ENCODE data around the gene APOA1.

Gene APOA1

GRCh38 chr11:116833816-116834534, 3.4 kb downstream of the APOA1 start:
- DNase-seq (ENCODE audit: low spot score), result peak; percentile 15

DNA sequence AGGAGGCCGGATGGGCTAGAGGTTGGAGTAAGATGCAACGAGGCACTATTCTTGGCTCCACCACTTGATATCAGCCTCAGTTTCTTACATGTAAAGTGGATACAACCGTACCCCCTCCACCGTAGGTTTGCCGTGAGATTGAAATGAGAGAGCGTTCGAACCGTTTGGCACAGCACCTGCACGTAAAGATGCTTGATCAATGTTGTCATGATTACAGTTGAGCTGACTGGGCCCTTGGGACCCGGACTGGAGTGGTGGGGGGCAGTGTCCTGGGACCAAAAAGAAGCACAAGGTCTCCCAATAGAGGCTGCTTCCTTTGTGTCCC, 4.0 kb downstream of the APOA1 start:
- peak; percentile 38 for DNase-seq (ENCODE audit: low spot score)

DNA sequence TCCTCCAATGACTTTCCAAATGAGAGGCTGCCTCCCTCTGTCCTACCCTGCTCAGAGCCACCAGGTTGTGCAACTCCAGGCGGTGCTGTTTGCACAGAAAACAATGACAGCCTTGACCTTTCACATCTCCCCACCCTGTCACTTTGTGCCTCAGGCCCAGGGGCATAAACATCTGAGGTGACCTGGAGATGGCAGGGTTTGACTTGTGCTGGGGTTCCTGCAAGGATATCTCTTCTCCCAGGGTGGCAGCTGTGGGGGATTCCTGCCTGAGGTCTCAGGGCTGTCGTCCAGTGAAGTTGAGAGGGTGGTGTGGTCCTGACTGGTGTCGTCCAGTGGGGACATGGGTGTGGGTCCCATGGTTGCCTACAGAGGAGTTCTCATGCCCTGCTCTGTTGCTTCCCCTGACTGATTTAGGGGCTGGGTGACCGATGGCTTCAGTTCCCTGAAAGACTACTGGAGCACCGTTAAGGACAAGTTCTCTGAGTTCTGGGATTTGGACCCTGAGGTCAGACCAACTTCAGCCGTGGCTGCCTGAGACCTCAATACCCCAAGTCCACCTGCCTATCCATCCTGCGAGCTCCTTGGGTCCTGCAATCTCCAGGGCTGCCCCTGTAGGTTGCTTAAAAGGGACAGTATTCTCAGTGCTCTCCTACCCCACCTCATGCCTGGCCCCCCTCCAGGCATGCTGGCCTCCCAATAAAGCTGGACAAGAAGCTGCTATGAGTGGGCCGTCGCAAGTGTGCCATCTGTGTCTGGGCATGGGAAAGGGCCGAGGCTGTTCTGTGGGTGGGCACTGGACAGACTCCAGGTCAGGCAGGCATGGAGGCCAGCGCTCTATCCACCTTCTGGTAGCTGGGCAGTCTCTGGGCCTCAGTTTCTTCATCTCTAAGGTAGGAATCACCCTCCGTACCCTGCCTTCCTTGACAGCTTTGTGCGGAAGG, 4.8 kb downstream of the APOA1 start:
- DNase-seq (ENCODE audit: low spot score), result no peak

DNA sequence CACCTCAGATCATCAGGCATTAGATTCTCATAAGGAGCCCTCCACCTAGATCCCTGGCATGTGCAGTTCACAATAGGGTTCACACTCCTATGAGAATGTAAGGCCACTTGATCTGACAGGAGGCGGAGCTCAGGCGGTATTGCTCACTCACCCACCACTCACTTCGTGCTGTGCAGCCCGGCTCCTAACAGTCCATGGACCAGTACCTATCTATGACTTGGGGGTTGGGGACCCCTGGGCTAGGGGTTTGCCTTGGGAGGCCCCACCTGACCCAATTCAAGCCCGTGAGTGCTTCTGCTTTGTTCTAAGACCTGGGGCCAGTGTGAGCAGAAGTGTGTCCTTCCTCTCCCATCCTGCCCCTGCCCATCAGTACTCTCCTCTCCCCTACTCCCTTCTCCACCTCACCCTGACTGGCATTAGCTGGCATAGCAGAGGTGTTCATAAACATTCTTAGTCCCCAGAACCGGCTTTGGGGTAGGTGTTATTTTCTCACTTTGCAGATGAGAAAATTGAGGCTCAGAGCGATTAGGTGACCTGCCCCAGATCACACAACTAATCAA, 5.6 kb downstream of the APOA1 start:
- DNase-seq (ENCODE audit: low spot score), result no peak

DNA sequence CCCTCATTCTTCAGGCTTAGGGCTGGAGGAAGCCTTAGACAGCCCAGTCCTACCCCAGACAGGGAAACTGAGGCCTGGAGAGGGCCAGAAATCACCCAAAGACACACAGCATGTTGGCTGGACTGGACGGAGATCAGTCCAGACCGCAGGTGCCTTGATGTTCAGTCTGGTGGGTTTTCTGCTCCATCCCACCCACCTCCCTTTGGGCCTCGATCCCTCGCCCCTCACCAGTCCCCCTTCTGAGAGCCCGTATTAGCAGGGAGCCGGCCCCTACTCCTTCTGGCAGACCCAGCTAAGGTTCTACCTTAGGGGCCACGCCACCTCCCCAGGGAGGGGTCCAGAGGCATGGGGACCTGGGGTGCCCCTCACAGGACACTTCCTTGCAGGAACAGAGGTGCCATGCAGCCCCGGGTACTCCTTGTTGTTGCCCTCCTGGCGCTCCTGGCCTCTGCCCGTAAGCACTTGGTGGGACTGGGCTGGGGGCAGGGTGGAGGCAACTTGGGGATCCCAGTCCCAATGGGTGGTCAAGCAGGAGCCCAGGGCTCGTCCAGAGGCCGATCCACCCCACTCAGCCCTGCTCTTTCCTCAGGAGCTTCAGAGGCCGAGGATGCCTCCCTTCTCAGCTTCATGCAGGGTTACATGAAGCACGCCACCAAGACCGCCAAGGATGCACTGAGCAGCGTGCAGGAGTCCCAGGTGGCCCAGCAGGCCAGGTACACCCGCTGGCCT, 7.1 kb downstream of the APOA1 start:
- DNase-seq (ENCODE audit: low spot score), result no peak

GRCh38 chr11:116829525-116830183, 7.8 kb downstream of the APOA1 start, which contains the start of gene APOC3:
Gene APOC3 (plus strand): TSS chr11:116829907. CDS start chr11:116830583, 676 bp downstream.
- DNase-seq (ENCODE audit: low spot score), result no peak

DNA sequence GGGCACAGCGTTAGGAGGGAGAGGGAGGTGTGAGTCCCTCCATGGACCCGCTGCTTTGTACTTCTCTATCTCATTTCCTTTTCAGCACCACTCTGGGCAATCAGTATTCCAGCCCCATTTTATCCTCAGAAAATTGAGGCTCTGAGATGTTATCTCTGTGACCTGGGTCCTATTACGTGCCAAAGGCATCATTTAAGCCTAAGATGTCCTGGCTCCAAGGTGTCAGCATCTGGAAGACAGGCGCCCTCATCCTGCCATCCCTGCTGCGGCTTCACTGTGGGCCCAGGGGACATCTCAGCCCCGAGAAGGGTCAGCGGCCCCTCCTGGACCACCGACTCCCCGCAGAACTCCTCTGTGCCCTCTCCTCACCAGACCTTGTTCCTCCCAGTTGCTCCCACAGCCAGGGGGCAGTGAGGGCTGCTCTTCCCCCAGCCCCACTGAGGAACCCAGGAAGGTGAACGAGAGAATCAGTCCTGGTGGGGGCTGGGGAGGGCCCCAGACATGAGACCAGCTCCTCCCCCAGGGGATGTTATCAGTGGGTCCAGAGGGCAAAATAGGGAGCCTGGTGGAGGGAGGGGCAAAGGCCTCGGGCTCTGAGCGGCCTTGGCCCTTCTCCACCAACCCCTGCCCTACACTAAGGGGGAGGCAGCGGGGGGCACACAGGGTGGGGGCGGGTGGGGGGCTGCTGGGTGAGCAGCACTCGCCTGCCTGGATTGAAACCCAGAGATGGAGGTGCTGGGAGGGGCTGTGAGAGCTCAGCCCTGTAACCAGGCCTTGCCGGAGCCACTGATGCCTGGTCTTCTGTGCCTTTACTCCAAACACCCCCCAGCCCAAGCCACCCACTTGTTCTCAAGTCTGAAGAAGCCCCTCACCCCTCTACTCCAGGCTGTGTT, 8.5 kb downstream of the APOA1 start:
- no peak for DNase-seq (ENCODE audit: low spot score)

- no peak for DNase-seq (ENCODE audit: low spot score)
Measured at GRCh38 chr11:116827461-116827860, 10.0 kb downstream of the APOA1 start.

DNA sequence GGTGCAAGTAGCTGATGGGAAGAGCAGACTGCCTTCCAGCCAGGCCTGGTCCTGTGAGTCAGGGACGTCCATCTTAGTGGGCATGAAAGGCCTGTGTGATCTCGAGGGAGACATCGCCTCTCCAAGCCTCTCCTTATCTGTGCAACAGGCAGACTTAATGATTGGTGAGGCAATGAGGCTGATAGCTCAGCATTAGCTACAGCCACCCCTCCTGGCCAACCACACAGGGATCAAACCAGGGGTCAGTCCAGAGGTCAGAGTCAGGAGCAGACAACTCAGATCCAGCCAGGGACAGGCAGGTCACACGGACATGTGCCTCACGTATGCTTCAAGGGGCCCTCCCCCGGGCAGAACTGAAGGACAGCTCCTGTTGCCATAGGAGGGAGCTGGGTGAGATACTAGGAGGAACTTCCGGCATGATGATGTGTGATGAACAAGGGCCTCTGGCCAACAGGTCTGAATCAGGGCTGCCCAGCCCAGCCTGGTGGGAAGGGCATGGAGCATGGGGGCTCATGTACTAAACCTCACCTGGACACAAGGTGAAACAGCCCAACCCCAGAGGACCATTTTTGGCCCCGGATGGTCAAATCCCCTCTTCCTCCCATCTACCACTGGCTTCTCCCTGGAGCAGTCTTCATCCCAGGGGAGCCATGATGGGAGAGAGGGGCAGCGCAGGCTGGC, 10.5 kb downstream of the APOA1 start:
- no peak for DNase-seq (ENCODE audit: low spot score)

DNA sequence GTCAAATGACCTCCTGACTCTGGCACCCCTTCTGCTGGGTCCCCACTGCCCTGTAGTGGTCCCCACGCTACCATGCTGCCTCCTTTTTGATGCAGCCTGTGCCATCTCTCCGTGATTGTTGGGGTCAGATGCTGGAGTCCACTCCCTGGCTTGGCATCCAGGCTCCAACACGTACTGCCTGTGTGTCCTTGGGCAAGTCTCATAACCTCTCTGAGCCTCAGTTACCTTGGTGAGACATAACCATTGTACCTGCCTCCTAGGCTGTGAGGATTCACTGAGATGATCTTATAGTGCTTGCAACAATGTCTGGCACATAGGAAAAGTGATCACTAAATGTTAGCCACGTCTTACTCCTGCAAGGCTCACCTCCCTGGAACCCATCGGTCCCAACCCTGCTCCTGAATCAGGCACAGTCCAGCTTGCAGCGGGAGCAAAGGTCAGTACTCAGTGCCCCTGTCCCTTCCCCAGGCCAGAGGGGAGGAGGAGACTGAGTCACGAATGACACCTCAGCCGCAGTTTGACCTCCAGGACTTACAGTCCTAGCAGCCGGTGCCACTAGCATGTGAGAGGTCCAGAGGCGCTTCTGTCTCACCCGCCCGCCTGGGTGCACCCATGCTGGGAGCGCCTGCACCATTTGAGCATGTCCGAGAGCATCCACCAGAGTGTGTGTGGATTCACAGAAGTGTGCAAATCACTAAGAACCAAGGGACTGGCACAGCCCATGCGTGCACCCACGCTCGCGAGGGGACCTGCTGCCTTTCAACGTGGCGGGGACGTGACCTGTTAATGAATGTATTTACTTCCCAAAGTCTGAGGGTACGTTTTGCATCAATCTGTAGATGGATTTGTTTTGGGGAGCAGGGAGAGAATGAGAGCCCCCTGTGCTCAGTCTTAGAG, 11.3 kb downstream of the APOA1 start:
- DNase-seq (ENCODE audit: low spot score), result no peak

- no peak for DNase-seq (ENCODE audit: low spot score)
Measured at GRCh38 chr11:116825434-116825833, 12.0 kb downstream of the APOA1 start.

DNA sequence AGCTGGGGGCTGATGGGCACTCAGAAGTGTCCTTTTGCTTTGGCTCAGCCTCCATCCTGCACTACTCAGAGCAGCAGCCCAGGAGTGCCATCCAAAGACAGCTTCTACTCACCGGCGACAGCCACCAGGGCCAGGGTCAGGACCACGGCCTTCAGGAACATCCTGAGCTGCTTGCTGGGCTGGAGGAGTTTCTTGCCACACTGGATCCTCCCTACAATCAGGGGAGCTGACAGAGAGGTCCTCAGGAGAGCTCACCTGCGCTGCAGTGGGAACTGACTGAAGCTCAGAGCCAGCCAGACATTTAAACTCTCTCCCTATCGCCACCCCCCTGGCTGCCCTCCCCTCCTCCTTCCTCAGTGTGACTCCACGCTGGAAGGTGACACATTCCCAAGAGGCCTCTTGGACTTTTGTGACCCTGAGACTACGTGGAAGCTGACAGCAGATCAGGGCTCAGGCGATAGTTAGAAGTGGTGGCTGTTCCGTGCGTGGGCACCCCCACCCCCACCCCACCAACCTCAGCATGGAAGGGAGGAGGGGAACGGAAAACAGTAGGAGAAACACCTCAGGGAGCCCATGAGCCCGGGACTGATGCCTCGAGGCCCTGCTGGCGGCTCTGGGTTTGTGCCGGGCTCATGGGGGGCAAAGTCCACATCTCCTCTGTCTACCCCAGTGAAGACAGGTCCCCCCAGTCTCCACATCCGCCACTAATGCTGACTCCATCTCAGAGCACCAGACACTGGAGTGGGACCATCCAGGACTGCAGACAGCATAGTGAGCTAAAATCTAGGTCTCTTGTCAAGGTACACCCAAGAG, 14.2 kb downstream of the APOA1 start, which contains the start of gene APOA4:
Gene APOA4 (minus strand): TSS at position 274 of the 813 bp plus-strand sequence. CDS start 113 bp downstream, at position 161.
- DNase-seq (ENCODE audit: low spot score), result no peak

DNA sequence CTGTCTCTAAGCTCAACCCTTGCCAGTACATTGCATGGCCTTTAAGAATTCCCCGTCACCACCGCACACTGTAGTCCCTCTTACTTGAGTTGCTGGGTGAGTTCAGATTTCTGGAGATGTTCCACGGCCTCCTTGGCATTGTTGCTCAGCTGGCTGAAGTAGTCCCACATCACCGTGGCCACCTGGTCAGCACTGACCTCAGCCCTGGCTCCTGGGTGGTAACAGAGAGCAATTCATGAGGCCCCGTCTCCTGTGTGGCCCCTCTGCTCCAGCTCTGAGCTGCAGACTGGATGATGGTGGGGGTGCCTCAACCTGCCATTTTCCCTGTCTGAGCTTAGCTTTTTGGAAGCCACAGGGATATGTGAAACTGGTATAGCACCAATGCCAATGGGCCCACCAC, 14.8 kb downstream of the APOA1 start:
- no peak for DNase-seq (ENCODE audit: low spot score)

- DNase-seq (ENCODE audit: low spot score), result no peak
Measured at GRCh38 chr11:116821050-116821918, 16.1 kb downstream of the APOA1 start.

- DNase-seq (ENCODE audit: low spot score), result no peak
Measured at GRCh38 chr11:116819049-116819448, 18.4 kb downstream of the APOA1 start.

DNA sequence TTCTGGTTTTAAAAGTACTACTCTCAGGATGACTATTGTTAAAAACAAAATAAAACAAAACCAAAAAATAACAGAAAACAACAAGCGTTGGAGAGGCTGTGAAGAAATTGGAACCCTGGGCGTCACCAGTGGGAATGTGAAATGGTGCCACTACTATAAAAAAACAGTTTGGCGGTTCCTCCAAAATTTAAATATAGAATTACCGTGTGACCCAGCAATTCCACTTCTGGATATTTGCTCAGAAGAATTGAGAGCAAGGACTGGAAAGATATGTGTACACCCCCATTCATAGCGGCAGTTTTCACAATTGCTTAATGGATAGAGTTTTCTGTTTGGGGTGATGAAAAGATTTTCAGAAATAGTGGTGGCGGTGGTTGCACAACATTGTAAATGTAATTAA, 22.9 kb downstream of the APOA1 start:
- DNase-seq (ENCODE audit: low spot score), result no peak

Data from left forelimb (tissue), 1 donor.